Measurements from ENCODE around the gene OR14A16. TPM values are rescaled to one million over a fixed set of nuclear protein-coding genes. Genes with fewer than 3 reads are reported as not detected.

Gene OR14A16, protein sequence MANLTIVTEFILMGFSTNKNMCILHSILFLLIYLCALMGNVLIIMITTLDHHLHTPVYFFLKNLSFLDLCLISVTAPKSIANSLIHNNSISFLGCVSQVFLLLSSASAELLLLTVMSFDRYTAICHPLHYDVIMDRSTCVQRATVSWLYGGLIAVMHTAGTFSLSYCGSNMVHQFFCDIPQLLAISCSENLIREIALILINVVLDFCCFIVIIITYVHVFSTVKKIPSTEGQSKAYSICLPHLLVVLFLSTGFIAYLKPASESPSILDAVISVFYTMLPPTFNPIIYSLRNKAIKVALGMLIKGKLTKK
- total RNA-seq (2022) (not detected in 2 replicates), Bru-seq, nascent RNA (not detected), BruChase-seq, experiment 1, labeled RNA remaining after a 6-hour chase (not detected), BruChase-seq, experiment 2, labeled RNA remaining after a 2-hour chase (not detected)
- long read RNA-seq: 0 reads

DNA sequence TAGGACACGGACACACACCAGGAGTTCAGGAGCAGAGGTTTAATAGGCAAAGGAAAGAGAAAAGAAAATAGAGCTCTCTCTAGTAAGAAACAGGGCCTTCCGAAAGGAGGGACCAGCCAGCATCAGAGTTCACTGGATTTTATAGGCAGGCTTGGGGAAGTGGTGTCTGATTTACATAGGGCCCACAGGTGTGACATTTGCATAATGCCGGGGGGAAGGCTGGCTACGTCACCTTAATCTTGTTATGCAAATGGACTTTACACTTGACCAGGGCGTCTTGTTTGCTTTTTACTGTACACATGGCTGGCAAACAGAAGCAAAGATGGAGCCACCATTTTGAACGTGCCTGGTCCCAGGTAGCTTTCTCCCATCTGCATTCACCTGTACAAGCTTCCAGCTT lies at the start of gene OR14A16:
Gene OR14A16, minus strand, starts transcription at position 97 of the 400 bp plus-strand sequence. CDS start 8,390 bp downstream, outside the sequence.
- intact Hi-C loops (cut with micrococcal nuclease): no loop called here
- no peak for DNase-seq (ENCODE audit: unreplicated experiment)
- Mint-ChIP-seq H3K36me3 (ENCODE audit: insufficient read depth, unreplicated experiment) (no peaks in the 10 kb centered on the region), H3K4me3 (ENCODE audit: unreplicated experiment) (no peak within 1 kb of the TSS), H3K27me3 (ENCODE audit: insufficient read depth, unreplicated experiment) (no peaks in the 10 kb centered on the region), H3K27ac (ENCODE audit: low read depth, unreplicated experiment) (no peak within 1 kb of the TSS), H3K9me3 (ENCODE audit: unreplicated experiment) (no peaks in the 10 kb centered on the region), H3K4me1 (ENCODE audit: insufficient read depth, unreplicated experiment) (peaks cover 4% of the 10 kb centered on the region)
- ChIA-PET POLR2A (no interaction called here), CTCF (no interaction called here)
- BruUV-seq (replicated peaks): no TSS peak
- TF ChIP-seq, protein P1, sequence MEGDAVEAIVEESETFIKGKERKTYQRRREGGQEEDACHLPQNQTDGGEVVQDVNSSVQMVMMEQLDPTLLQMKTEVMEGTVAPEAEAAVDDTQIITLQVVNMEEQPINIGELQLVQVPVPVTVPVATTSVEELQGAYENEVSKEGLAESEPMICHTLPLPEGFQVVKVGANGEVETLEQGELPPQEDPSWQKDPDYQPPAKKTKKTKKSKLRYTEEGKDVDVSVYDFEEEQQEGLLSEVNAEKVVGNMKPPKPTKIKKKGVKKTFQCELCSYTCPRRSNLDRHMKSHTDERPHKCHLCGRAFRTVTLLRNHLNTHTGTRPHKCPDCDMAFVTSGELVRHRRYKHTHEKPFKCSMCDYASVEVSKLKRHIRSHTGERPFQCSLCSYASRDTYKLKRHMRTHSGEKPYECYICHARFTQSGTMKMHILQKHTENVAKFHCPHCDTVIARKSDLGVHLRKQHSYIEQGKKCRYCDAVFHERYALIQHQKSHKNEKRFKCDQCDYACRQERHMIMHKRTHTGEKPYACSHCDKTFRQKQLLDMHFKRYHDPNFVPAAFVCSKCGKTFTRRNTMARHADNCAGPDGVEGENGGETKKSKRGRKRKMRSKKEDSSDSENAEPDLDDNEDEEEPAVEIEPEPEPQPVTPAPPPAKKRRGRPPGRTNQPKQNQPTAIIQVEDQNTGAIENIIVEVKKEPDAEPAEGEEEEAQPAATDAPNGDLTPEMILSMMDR (IDR thresholded peaks at IDR 0.05; ENCODE audit: unreplicated experiment): no peak

DNA sequence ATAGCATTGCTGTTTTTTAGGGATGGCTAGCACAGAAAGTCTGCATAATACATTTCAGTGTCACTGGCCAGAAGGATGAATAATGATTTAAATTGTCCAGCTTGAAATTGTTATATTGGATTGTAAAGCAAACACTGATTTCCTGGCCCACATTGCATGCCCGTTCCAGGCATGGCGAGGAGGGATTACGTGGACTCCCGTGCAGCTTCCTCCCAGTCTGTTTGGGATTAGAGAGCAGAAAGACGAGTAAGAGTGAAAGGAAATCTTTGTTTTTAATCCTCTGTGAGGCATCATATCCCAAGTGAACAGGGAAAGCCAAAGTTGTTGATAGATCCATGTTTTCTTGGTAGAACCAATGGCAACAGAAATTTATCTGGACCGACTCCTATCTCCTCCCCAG lies 41.5 kb upstream of the OR14A16 start:
- no peak overlapping the region for H3K4me3 Mint-ChIP-seq (ENCODE audit: unreplicated experiment)
- BruUV-seq (replicated peaks): no TSS peak
- DNase-seq (ENCODE audit: unreplicated experiment): no peak
- CTCF ChIA-PET: interaction anchor here (0.6 to 1.5 kb wide), 5 partner anchors 15 to 533 kb away, joined by 3 to 7 read pairs (median 4); no protein-coding TSS in a partner anchor
- H3K36me3 Mint-ChIP-seq (ENCODE audit: insufficient read depth, unreplicated experiment): no peaks in the 10 kb centered on the region
- H3K27me3 Mint-ChIP-seq (ENCODE audit: insufficient read depth, unreplicated experiment): no peaks in the 10 kb centered on the region
- POLR2A ChIA-PET: interaction anchor here (0.8 kb wide), 1 partner anchor 554 kb away, joined by 3 read pairs; no protein-coding TSS in a partner anchor
- intact Hi-C loops (cut with micrococcal nuclease): no loop called here
- no peak overlapping the region for H3K27ac Mint-ChIP-seq (ENCODE audit: low read depth, unreplicated experiment)
- TF ChIP-seq, protein P1 (IDR thresholded peaks at IDR 0.05; ENCODE audit: unreplicated experiment): no peak
- H3K9me3 Mint-ChIP-seq (ENCODE audit: unreplicated experiment): peaks cover 7% of the 10 kb centered on the region
- H3K4me1 Mint-ChIP-seq (ENCODE audit: insufficient read depth, unreplicated experiment): no peaks in the 10 kb centered on the region

DNA sequence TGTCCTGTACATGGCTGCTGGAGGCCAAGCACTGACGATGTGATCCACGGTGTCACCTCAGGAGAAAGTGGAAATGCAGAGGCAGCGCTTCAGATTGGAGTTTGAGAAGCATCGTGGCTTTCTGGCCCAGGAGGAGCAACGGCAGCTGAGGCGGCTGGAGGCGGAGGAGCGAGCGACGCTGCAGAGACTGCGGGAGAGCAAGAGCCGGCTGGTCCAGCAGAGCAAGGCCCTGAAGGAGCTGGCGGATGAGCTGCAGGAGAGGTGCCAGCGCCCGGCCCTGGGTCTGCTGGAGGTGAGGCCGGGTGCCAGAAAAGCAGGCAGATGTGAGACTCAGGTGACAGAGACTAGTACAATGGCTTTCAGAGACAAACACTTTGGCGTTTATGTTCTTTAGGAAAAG lies 40.7 kb upstream of the OR14A16 start:
- CTCF ChIA-PET: interaction anchor here (1.5 kb wide), 1 partner anchor 22 kb away, joined by 7 read pairs; no protein-coding TSS in a partner anchor
- no TSS peak for BruUV-seq (replicated peaks)
- intact Hi-C loops (cut with micrococcal nuclease): no loop called here
- POLR2A ChIA-PET: no interaction called here
- Mint-ChIP-seq H3K4me3 (ENCODE audit: unreplicated experiment) (no peak overlapping the region), H3K4me1 (ENCODE audit: insufficient read depth, unreplicated experiment) (no peaks in the 10 kb centered on the region), H3K27me3 (ENCODE audit: insufficient read depth, unreplicated experiment) (no peaks in the 10 kb centered on the region), H3K36me3 (ENCODE audit: insufficient read depth, unreplicated experiment) (no peaks in the 10 kb centered on the region), H3K27ac (ENCODE audit: low read depth, unreplicated experiment) (no peak overlapping the region), H3K9me3 (ENCODE audit: unreplicated experiment) (peaks cover 4% of the 10 kb centered on the region)
- TF ChIP-seq, protein P1 (IDR thresholded peaks at IDR 0.05; ENCODE audit: unreplicated experiment): no peak
- no peak for DNase-seq (ENCODE audit: unreplicated experiment)

DNA sequence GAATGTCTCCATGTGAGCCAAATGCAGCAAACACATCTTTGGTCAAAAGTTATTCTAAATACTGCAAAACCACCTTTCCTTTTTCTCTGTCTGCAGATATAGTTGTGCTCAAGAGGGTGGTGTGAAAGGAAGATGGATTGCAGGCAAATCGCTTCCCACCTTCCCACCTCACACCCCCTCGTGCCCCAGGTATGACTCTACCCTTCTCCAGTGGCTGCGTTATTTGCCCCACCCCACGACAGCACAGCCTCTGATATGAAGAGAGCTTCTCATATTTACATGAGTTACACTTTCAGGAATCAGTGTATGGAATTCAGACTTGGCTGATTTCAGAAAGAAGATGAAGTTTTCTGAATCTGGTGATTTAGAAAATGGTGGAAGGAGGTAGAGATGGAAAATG lies 38.8 kb upstream of the OR14A16 start:
- TF ChIP-seq, protein P1 (IDR thresholded peaks at IDR 0.05; ENCODE audit: unreplicated experiment): no peak
- Mint-ChIP-seq H3K4me3 (ENCODE audit: unreplicated experiment) (no peak overlapping the region), H3K36me3 (ENCODE audit: insufficient read depth, unreplicated experiment) (no peaks in the 10 kb centered on the region), H3K27me3 (ENCODE audit: insufficient read depth, unreplicated experiment) (no peaks in the 10 kb centered on the region), H3K4me1 (ENCODE audit: insufficient read depth, unreplicated experiment) (no peaks in the 10 kb centered on the region), H3K27ac (ENCODE audit: low read depth, unreplicated experiment) (no peak overlapping the region), H3K9me3 (ENCODE audit: unreplicated experiment) (no peaks in the 10 kb centered on the region)
- POLR2A ChIA-PET: interaction anchor here (1.6 kb wide), 1 partner anchor 38 kb away, joined by 4 read pairs; no protein-coding TSS in a partner anchor
- BruUV-seq (replicated peaks): no TSS peak
- CTCF ChIA-PET: no interaction called here
- intact Hi-C loops (cut with micrococcal nuclease): no loop called here
- no peak for DNase-seq (ENCODE audit: unreplicated experiment)
